ENCODE results near the gene FAAP100.

Gene FAAP100

GRCh38 chr17:81511804-81512561 is 40.2 kb downstream of the FAAP100 start:
- no peak for DNase-seq (ENCODE audit: low read depth)

GRCh38 chr17:81511554-81511803 is 40.7 kb downstream of the FAAP100 start:
- no peak for DNase-seq (ENCODE audit: low read depth)

GRCh38 chr17:81510785-81511553 is 41.2 kb downstream of the FAAP100 start:
- DNase-seq (ENCODE audit: low read depth): no peak

GRCh38 chr17:81509972-81510784 is 42.0 kb downstream of the FAAP100 start:
- DNase-seq (ENCODE audit: low read depth): no peak

- DNase-seq (ENCODE audit: low read depth): no peak
Observed at GRCh38 chr17:81509207-81509971, 42.8 kb downstream of the FAAP100 start.

GRCh38 chr17:81508639-81509206 is 43.4 kb downstream of the FAAP100 start:
- no peak for DNase-seq (ENCODE audit: low read depth)

- DNase-seq (ENCODE audit: low read depth): no peak
Observed at GRCh38 chr17:81503619-81504018, 48.5 kb downstream of the FAAP100 start.

- DNase-seq (ENCODE audit: low read depth): no peak
Observed at GRCh38 chr17:81502471-81503017, 49.6 kb downstream of the FAAP100 start.

GRCh38 chr17:81500047-81500446 is 52.1 kb downstream of the FAAP100 start:
- DNase-seq (ENCODE audit: low read depth): no peak

GRCh38 chr17:81499601-81499970 is 52.6 kb downstream of the FAAP100 start:
- DNase-seq (ENCODE audit: low read depth): no peak

- DNase-seq (ENCODE audit: low read depth): no peak
Observed at GRCh38 chr17:81498953-81499600, 53.1 kb downstream of the FAAP100 start.

GRCh38 chr17:81494626-81495377 is 57.4 kb downstream of the FAAP100 start:
- no peak for DNase-seq (ENCODE audit: low read depth)

- DNase-seq (ENCODE audit: low read depth): no peak
Observed at GRCh38 chr17:81493198-81494038, 58.7 kb downstream of the FAAP100 start.

- no peak for DNase-seq (ENCODE audit: low read depth)
Observed at GRCh38 chr17:81492706-81493105, 59.4 kb downstream of the FAAP100 start.

- no peak for DNase-seq (ENCODE audit: low read depth)
Observed at GRCh38 chr17:81492202-81492601, 60.0 kb downstream of the FAAP100 start.

GRCh38 chr17:81491761-81492160 is 60.4 kb downstream of the FAAP100 start:
- no peak for DNase-seq (ENCODE audit: low read depth)

GRCh38 chr17:81491181-81491581 is 61.0 kb downstream of the FAAP100 start:
- DNase-seq (ENCODE audit: low read depth): no peak

GRCh38 chr17:81489998-81490992 is 61.9 kb downstream of the FAAP100 start:
- no peak for DNase-seq (ENCODE audit: low read depth)
